HepG2 (cell line): ENCODE measurements around the gene CES2. TPM values are rescaled to one million over a fixed set of nuclear protein-coding genes. Genes with fewer than 3 reads are reported as not detected.
A peak's percentile ranks its signal among the peaks of the same experiment; 100 is the strongest.

ENCODE experiments used
- AKNA ChIP-seq: sonication (generic); formaldehyde crosslinking; IDR thresholded peaks from 2 replicates; pipeline ENCODE4 v1.4.0; 2020; ENCODE audit warnings: missing genetic modification reagents, borderline replicate concordance
- HBP1 ChIP-seq: IDR thresholded peaks from 2 replicates; pipeline ENCODE4 v1.6.1; 2016; ENCODE audit warnings: low read depth, control low read depth
- HIC2 ChIP-seq: sonication (generic); formaldehyde crosslinking; IDR thresholded peaks from 2 replicates; pipeline ENCODE4 v1.9.0; 2022; ENCODE audit warnings: low read depth, missing genetic modification reagents
- LBX2 ChIP-seq: sonication (generic); formaldehyde crosslinking; IDR thresholded peaks from 2 replicates; pipeline ENCODE4 v1.5.0; 2020; ENCODE audit warnings: missing genetic modification reagents, mild to moderate bottlenecking, borderline replicate concordance
- NKX3-1 ChIP-seq: sonication (generic); formaldehyde crosslinking; IDR thresholded peaks from 2 replicates; pipeline ENCODE4 v1.5.0; 2020; ENCODE audit warnings: missing genetic modification reagents
- RARG ChIP-seq: sonication (generic); formaldehyde crosslinking; IDR thresholded peaks from 2 replicates; pipeline ENCODE4 v1.4.0; 2020; ENCODE audit warnings: low read depth, mild to moderate bottlenecking, missing genetic modification reagents
- RFXAP ChIP-seq: sonication (generic); formaldehyde crosslinking; IDR thresholded peaks from 2 replicates; pipeline ENCODE4 v1.4.0; 2020; ENCODE audit warnings: missing genetic modification reagents, borderline replicate concordance
- SALL2 ChIP-seq: sonication (generic); formaldehyde crosslinking; IDR thresholded peaks from 2 replicates; pipeline ENCODE4 v1.8.1; 2023; ENCODE audit warnings: mild to moderate bottlenecking, missing genetic modification reagents, inconsistent platforms
- THAP9 ChIP-seq: sonication (generic); formaldehyde crosslinking; IDR thresholded peaks from 2 replicates; pipeline ENCODE4; 2020; ENCODE audit warnings: missing genetic modification reagents, mild to moderate bottlenecking, borderline replicate concordance
- ZBTB42 ChIP-seq: sonication (generic); formaldehyde crosslinking; IDR thresholded peaks from 2 replicates; pipeline ENCODE4 v1.5.0; 2020; ENCODE audit warnings: mild to moderate bottlenecking, missing genetic modification reagents
- ZNF253 ChIP-seq: sonication (generic); formaldehyde crosslinking; IDR thresholded peaks from 2 replicates; pipeline ENCODE4 v1.8.0; 2022; ENCODE audit warnings: mild to moderate bottlenecking, missing genetic modification reagents, borderline replicate concordance
- ZNF383 ChIP-seq: sonication (generic); formaldehyde crosslinking; IDR thresholded peaks from 2 replicates; pipeline ENCODE4 v1.4.0; 2020; ENCODE audit warnings: missing genetic modification reagents, mild to moderate bottlenecking, borderline replicate concordance
- ZNF44 ChIP-seq: sonication (generic); formaldehyde crosslinking; IDR thresholded peaks from 2 replicates; pipeline ENCODE4 v1.5.1; 2020; ENCODE audit warnings: mild to moderate bottlenecking, missing genetic modification reagents
- ZNF678 ChIP-seq: sonication (generic); formaldehyde crosslinking; IDR thresholded peaks from 2 replicates; pipeline ENCODE4 v1.4.0; 2020; ENCODE audit warnings: mild to moderate bottlenecking, missing genetic modification reagents
- ZNF780A ChIP-seq: sonication (generic); formaldehyde crosslinking; IDR thresholded peaks from 2 replicates; pipeline ENCODE4 v1.8.0; 2022; ENCODE audit warnings: mild to moderate bottlenecking, missing genetic modification reagents, moderate library complexity
- ZNF878 ChIP-seq: sonication (generic); formaldehyde crosslinking; IDR thresholded peaks from 2 replicates; pipeline ENCODE4 v1.8.1; 2023; ENCODE audit warnings: mild to moderate bottlenecking, missing genetic modification reagents, moderate library complexity
- polyA plus RNA-seq, 8 experiments: library from polyadenylated mRNA; depleted of rRNA in 3 of 8; stranded (reverse) in 7 of 8; unstranded in 1 of 8; fragments of >200 nt; fragmentation: Illumina TruSeq in 4 of 8; extraction: Trizol in 4 of 8; gene quantifications; 2 replicates each; pipeline versions ENCODE4 v1.2.1 to v1.2.3, GENCODE V29; 2011 to 2016; ENCODE audit warnings: low read depth in 4 of 8, missing spikeins in 1 of 8, mixed read lengths in 1 of 8; ENCODE audit not compliant: insufficient read depth in 1 of 8
- total RNA-seq, 5 experiments: library from RNA; depleted of rRNA; stranded (reverse); fragments of >200 nt; fragmentation: Illumina TruSeq; extraction: Trizol; gene quantifications; 2 replicates each; pipeline ENCODE4 v1.2.3, GENCODE V29; 2016; ENCODE audit warnings: low read depth in 1 of 5

The CES2 gene
- total and polyA plus RNA-seq, 2 of the 13 experiments (the other 11 are each of a cell fraction or from before 2014, with no cell fraction given), result 50.6 to 63.8 TPM

- TF ChIP-seq THAP9 (CRISPR knock-in tag) (peak; percentile 89), ZNF780A (CRISPR knock-in tag) (peak; percentile 76; the same call in 1 of the 2 replicates), AKNA (CRISPR knock-in tag) (no peak), ZNF678 (CRISPR knock-in tag) (no peak), RARG (CRISPR knock-in tag) (no peak), HBP1 (CRISPR knock-in tag) (no peak; the same call in 1 of the 2 replicates), RFXAP (CRISPR knock-in tag) (0 out of 2 replicates have a peak, but pooled peaks have one; percentile 30), ZNF878 (CRISPR knock-in tag) (no peak), SALL2 (peak; percentile 88; the same call in 1 of the 2 replicates), ZNF383 (CRISPR knock-in tag) (0 out of 2 replicates have a peak, but pooled peaks have one; percentile 29), ZNF44 (CRISPR knock-in tag) (peak; percentile 95; the same call in 1 of the 2 replicates), HIC2 (peak; percentile 99), LBX2 (CRISPR knock-in tag) (no peak), NKX3-1 (peak; percentile 82; the same call in 1 of the 2 replicates), ZBTB42 (CRISPR knock-in tag) (no peak; the same call in 1 of the 2 replicates), ZNF253 (0 out of 2 replicates have a peak, but pooled peaks have one; percentile 30)
Measured at GRCh38 chr16:66935314-66936011, at the start of gene CES2 (continued).
